IMR-90 (cell line): ENCODE data around the gene AFG3L2. TPM values are rescaled to one million over a fixed set of nuclear protein-coding genes. Genes with fewer than 3 reads are reported as not detected.

Experiments
- ATAC-seq: fragments of 200-7000 bp; cut with Tn5 transposase; 2 replicates; pipeline ENCODE4 v1.9.1; 2020; ENCODE audit warnings: low read depth, mild to moderate bottlenecking, moderate library complexity
- BruUV-seq: library from RNA; stranded (reverse); fragments of 400-500 nt; replicated peaks from 2 replicates; lab custom pipeline; 2021; lab: Mats Ljungman, UMichigan
- CTCF ChIA-PET: fragments of 300-600 bp; formaldehyde crosslinking; extraction: SDS; loops from one replicate; lab custom pipeline; 2021; ENCODE audit warnings: antibody characterized with exemption; lab: Yijun Ruan, JAX
- POLR2A ChIA-PET: fragments of 300-600 bp; sonication (Branson Sonifier 250); formaldehyde crosslinking; loops from one replicate; lab custom pipeline; 2022; ENCODE audit warnings: antibody characterized with exemption; ENCODE audit not compliant: unreplicated experiment; lab: Charles Lee
- DNase-seq: peaks from one replicate; pipeline ENCODE4 v3.0.0; 2013
- H2AFZ ChIP-seq: replicated peaks from 2 replicates; pipeline ENCODE3; 2013; ENCODE audit warnings: low read length, mild to moderate bottlenecking; ENCODE audit not compliant: poor library complexity
- H2AK5ac ChIP-seq: 2 replicates; pipeline ENCODE4 v1.6.1; 2013; ENCODE audit warnings: low read depth, low read length, inconsistent platforms
- H2AK9ac ChIP-seq: replicated peaks from 2 replicates; pipeline ENCODE3; 2013; ENCODE audit warnings: mild to moderate bottlenecking, low read depth, low read length, moderate library complexity; ENCODE audit not compliant: poor library complexity
- H2BK120ac ChIP-seq: 2 replicates; pipeline ENCODE4 v1.6.1; 2013; ENCODE audit warnings: low read depth, low read length, inconsistent platforms
- H2BK15ac ChIP-seq: 3 replicates; pipeline ENCODE4 v1.6.1; 2013; ENCODE audit warnings: low read depth, low read length, inconsistent platforms
- H2BK20ac ChIP-seq: 2 replicates; pipeline ENCODE4 v1.6.1; 2013; ENCODE audit warnings: low read depth, mild to moderate bottlenecking, inconsistent platforms, low read length, moderate library complexity
- H2BK5ac ChIP-seq: 2 replicates; pipeline ENCODE4 v1.6.1; 2013; ENCODE audit warnings: mild to moderate bottlenecking, low read depth, low read length, inconsistent platforms; ENCODE audit not compliant: poor library complexity, severe bottlenecking
- H3K14ac ChIP-seq: replicated peaks from 2 replicates; pipeline ENCODE4 v1.6.1; 2013; ENCODE audit warnings: low read depth, low read length, inconsistent platforms
- H3K18ac ChIP-seq: 2 replicates; pipeline ENCODE4 v1.6.1; 2013; ENCODE audit warnings: low read depth, low read length, control low read depth
- H3K23ac ChIP-seq: 2 replicates; pipeline ENCODE4 v1.6.1; 2013; ENCODE audit warnings: low read depth, low read length, inconsistent platforms
- H3K27ac ChIP-seq: 2 replicates; pipeline ENCODE4 v1.5.1; 2013; ENCODE audit warnings: mild to moderate bottlenecking, control low read depth, low read length; ENCODE audit not compliant: insufficient read depth
- H3K27me3 ChIP-seq: 2 replicates; pipeline ENCODE4 v1.6.1; 2013; ENCODE audit warnings: low read length; ENCODE audit not compliant: control insufficient read depth, insufficient read depth
- H3K36me3 ChIP-seq: 2 replicates; pipeline ENCODE4 v1.6.1; 2013; ENCODE audit warnings: low read length, mixed read lengths; ENCODE audit not compliant: control insufficient read depth, insufficient read depth
- H3K4ac ChIP-seq: 2 replicates; pipeline ENCODE4 v1.6.1; 2013; ENCODE audit warnings: low read depth, low read length, inconsistent platforms
- H3K4me1 ChIP-seq: 2 replicates; pipeline ENCODE4 v1.6.1; 2013; ENCODE audit warnings: low read length, mixed read lengths; ENCODE audit not compliant: control insufficient read depth, insufficient read depth
- H3K4me2 ChIP-seq: 2 replicates; pipeline ENCODE4 v1.6.1; 2013; ENCODE audit warnings: low read depth, mild to moderate bottlenecking, control low read depth, low read length, moderate library complexity
- H3K4me3 ChIP-seq: 2 replicates; pipeline ENCODE4 v1.5.1; 2013; ENCODE audit warnings: low read depth, mild to moderate bottlenecking, control low read depth, low read length, moderate library complexity; ENCODE audit not compliant: insufficient read depth
- H3K56ac ChIP-seq: 2 replicates; pipeline ENCODE4 v1.6.1; 2013; ENCODE audit warnings: low read length, inconsistent platforms; ENCODE audit not compliant: insufficient read depth; ENCODE audit errors: extremely low read depth
- H3K79me1 ChIP-seq, 2 experiments: 2 replicates each; pipeline ENCODE4 v1.6.1; 2013; ENCODE audit warnings: low read length in 2 of 2, inconsistent platforms in 1 of 2, low read depth in 1 of 2
- H3K9ac ChIP-seq: 2 replicates; pipeline ENCODE4 v1.6.1; 2013; ENCODE audit warnings: low read depth, low read length, control low read depth
- H3K9me1 ChIP-seq: 2 replicates; pipeline ENCODE4 v1.6.1; 2013; ENCODE audit warnings: low read length, inconsistent platforms; ENCODE audit not compliant: insufficient read depth
- H3K9me3 ChIP-seq: 2 replicates; pipeline ENCODE4 v1.6.1; 2013; ENCODE audit warnings: low read length; ENCODE audit not compliant: control insufficient read depth, insufficient read depth
- H4K20me1 ChIP-seq: 2 replicates; pipeline ENCODE4 v1.6.1; 2013; ENCODE audit warnings: low read length, inconsistent platforms; ENCODE audit not compliant: insufficient read depth
- H4K5ac ChIP-seq: 2 replicates; pipeline ENCODE4 v1.6.1; 2013; ENCODE audit warnings: mild to moderate bottlenecking, low read depth, low read length, control low read depth
- H4K8ac ChIP-seq, 2 experiments: 2 replicates each; pipeline ENCODE4 v1.6.1; 2013; ENCODE audit warnings: low read depth in 2 of 2, low read length in 2 of 2, control low read depth in 1 of 2, inconsistent platforms in 1 of 2
- H4K91ac ChIP-seq: 2 replicates; pipeline ENCODE4 v1.6.1; 2013; ENCODE audit warnings: low read depth, low read length, inconsistent platforms; ENCODE audit not compliant: insufficient read depth
- CEBPB ChIP-seq: IDR thresholded peaks from 2 replicates; pipeline ENCODE4 v1.6.1; 2012; ENCODE audit warnings: low read depth, low read length, improper control_type of control experiment
- CHD1 ChIP-seq: IDR thresholded peaks from 2 replicates; pipeline ENCODE4 v1.6.1; 2012; ENCODE audit warnings: low read depth, low read length, improper control_type of control experiment
- FOS ChIP-seq: fragments of 150-350 bp; IDR thresholded peaks from 2 replicates; pipeline ENCODE4 v1.6.1; 2016; ENCODE audit warnings: low read depth, low read length
- MAZ ChIP-seq: IDR thresholded peaks from 2 replicates; pipeline ENCODE4 v1.6.1; 2012; ENCODE audit warnings: low read depth, mild to moderate bottlenecking, low read length, improper control_type of control experiment, moderate library complexity, borderline replicate concordance
- MXI1 ChIP-seq: IDR thresholded peaks from 2 replicates; pipeline ENCODE4 v1.6.1; 2012; ENCODE audit warnings: low read depth, mild to moderate bottlenecking, low read length, moderate library complexity, borderline replicate concordance
- RCOR1 ChIP-seq: IDR thresholded peaks from 2 replicates; pipeline ENCODE4 v1.6.1; 2012; ENCODE audit warnings: mild to moderate bottlenecking, low read length, improper control_type of control experiment; ENCODE audit not compliant: insufficient replicate concordance
- USF2 ChIP-seq: fragments of 150-350 bp; IDR thresholded peaks from 2 replicates; pipeline ENCODE4 v1.6.1; 2017; ENCODE audit warnings: mild to moderate bottlenecking, antibody characterized with exemption, low read length, low read depth
- WGBS, 2 experiments: methylation state at CpG; one replicate each; pipeline versions ENCODE4 v1.1.5 to v1.1.7; 2013; ENCODE audit warnings: missing lambda C conversion rate in 2 of 2; ENCODE audit not compliant: insufficient read length in 1 of 2; ENCODE audit errors: extremely low coverage in 2 of 2; 5-methylcytosine and 5-hydroxymethylcytosine counted together
- dilution Hi-C: fragments of 300-500 bp; cut with HindIII; formaldehyde crosslinking; loops from one replicate; pipeline ENCODE4 v1.14.3; 2018; ENCODE audit warnings: low sequenced_read_pairs; ENCODE audit not compliant: unreplicated experiment
- in situ Hi-C: fragments of 300-500 bp; cut with MboI; formaldehyde crosslinking; loops from 3 replicates; pipeline ENCODE4 v1.14.3; 2019; ENCODE audit warnings: low sequenced_read_pairs, inconsistent platforms, mixed read lengths
- intact Hi-C: fragments of 100-400 bp; cut with micrococcal nuclease; formaldehyde crosslinking; loops from 2 replicates; pipeline ENCODE4 v1.10.0; 2022
- polyA plus RNA-seq, 3 experiments: library from polyadenylated mRNA; depleted of rRNA; stranded (reverse); fragments of >200 nt; gene quantifications; 2 replicates each; pipeline ENCODE4 v1.2.3, GENCODE V29; 2012; ENCODE audit warnings: low replicate concordance in 1 of 3
- total RNA-seq: library from RNA; depleted of rRNA; stranded (reverse); fragments of >200 nt; gene quantifications from 2 replicates; pipeline ENCODE4 v1.2.3, GENCODE V29; 2012
- TF ChIP-seq, protein P1 (sequence below): conservative IDR thresholded peaks from 2 replicates; pipeline ENCODE4 v1.5.1; 2012; ENCODE audit warnings: mild to moderate bottlenecking, low read depth, low read length, improper control_type of control experiment

AFG3L2 gene
- total and polyA plus RNA-seq, 2 of the 4 experiments (the other 2 are of a cell fraction): 26.9 to 37.6 TPM

DNA sequence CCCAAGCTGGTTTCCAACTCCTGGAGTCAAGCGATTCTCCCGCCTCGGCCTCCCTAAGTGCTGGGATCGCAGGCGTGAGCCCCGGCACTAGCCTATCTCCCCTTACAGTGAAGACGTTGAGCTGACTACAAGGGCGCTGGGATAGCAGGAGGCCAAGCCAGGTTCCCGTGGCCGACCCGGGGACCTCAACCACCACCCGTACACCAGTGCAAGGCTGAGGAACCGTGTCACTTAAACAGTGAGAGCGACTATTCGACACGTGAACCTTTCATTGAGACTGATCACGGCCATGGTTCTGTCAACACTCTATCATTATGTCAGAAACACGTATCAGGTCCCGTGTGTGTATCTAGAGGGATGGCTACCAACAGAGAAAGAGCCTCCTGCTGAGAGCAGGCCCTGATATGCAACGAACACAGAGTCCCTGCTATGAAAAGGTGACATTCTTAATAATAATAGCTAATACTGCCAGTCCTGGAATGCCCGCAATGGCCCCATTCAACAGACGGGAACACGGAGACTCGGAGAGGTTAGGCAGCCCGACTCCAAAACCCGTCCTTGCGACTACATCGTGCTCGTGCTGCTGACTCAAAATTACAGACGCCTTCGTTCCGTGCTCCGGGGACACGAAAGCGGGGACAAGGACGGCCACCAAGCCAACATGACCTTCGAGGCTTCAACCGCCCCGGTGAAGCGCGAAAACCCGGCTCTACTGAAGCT, 833 bp downstream of the AFG3L2 start:
- Histone ChIP-seq H2AK9ac (peak overlapping the region; percentile 73), H3K56ac (peak overlapping the region; percentile 51; the same call in 1 of the 2 replicates), H3K79me1 (peaks cover 17 to 55% of the 10 kb centered on the region in 2 experiments; a peak in 3 of 4 replicates), H3K4me2 (peak overlapping the region; percentile 97), H2BK15ac (no peak overlapping the region), H3K9me3 (no peaks in the 10 kb centered on the region), H3K4me3 (peak overlapping the region; percentile 73), H3K4ac (peak overlapping the region; percentile 66), H3K18ac (no peak overlapping the region), H3K27me3 (no peaks in the 10 kb centered on the region), H3K27ac (peak overlapping the region; percentile 76), H4K91ac (peak overlapping the region; percentile 3; the same call in 1 of the 2 replicates), H2BK20ac (no peak overlapping the region), H2AK5ac (peak overlapping the region; percentile 80), H3K9me1 (peaks cover 14% of the 10 kb centered on the region), H4K5ac (peak overlapping the region; percentile 0; the same call in 1 of the 2 replicates), H4K20me1 (peaks cover 46% of the 10 kb centered on the region), H3K14ac (peak overlapping the region; percentile 61), H4K8ac (peak overlapping the region; percentile 35 to 36; a peak in 2 of 4 replicates), H3K36me3 (no peaks in the 10 kb centered on the region), H2BK120ac (no peak overlapping the region), H3K4me1 (peaks cover 2% of the 10 kb centered on the region), H2AFZ (peak overlapping the region; percentile 94), H2BK5ac (peak overlapping the region; percentile 77), H3K23ac (peak overlapping the region; percentile 93), H3K9ac (peak overlapping the region; percentile 92)
- no peak for ATAC-seq
- dilution Hi-C loops: no loop called here
- CTCF ChIA-PET: no interaction called here
- WGBS, 2 experiments: 8% methylated on average over 28 of the region's 42 CpGs; no CpG with 5 or more reads in 1 of the 2 experiments
- intact Hi-C loops: loop anchor here (2.0 to 5.0 kb wide), 3 partner anchors 47 to 571 kb away; partner anchors contain the start of genes SEH1L and SPIRE1
- in situ Hi-C loops: loop anchor here (10.0 kb wide), 2 partner anchors 59 to 569 kb away; partner anchors contain the start of gene SEH1L
- POLR2A ChIA-PET: interaction anchor here (1.2 to 1.3 kb wide), 2 partner anchors 66 to 97 kb away, joined by 4 read pairs; no protein-coding TSS in a partner anchor
- BruUV-seq: TSS peak; percentile 21
- TF ChIP-seq USF2 (no peak), MXI1 (no peak), CHD1 (no peak), CEBPB (no peak), RCOR1 (no peak), FOS (no peak), MAZ (no peak)
- TF ChIP-seq, protein P1, sequence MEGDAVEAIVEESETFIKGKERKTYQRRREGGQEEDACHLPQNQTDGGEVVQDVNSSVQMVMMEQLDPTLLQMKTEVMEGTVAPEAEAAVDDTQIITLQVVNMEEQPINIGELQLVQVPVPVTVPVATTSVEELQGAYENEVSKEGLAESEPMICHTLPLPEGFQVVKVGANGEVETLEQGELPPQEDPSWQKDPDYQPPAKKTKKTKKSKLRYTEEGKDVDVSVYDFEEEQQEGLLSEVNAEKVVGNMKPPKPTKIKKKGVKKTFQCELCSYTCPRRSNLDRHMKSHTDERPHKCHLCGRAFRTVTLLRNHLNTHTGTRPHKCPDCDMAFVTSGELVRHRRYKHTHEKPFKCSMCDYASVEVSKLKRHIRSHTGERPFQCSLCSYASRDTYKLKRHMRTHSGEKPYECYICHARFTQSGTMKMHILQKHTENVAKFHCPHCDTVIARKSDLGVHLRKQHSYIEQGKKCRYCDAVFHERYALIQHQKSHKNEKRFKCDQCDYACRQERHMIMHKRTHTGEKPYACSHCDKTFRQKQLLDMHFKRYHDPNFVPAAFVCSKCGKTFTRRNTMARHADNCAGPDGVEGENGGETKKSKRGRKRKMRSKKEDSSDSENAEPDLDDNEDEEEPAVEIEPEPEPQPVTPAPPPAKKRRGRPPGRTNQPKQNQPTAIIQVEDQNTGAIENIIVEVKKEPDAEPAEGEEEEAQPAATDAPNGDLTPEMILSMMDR: no peak
- DNase-seq: no peak
